Esophagus muscularis mucosa (tissue), 4 donors: ENCODE data around the gene ABLIM3. TPM values are rescaled to one million over a fixed set of nuclear protein-coding genes. Genes with fewer than 3 reads are reported as not detected.

ENCODE experiments used
- DNase-seq: peaks from one replicate; pipeline ENCODE4 v3.0.0-alpha.2; 2017; ENCODE audit errors: extremely low spot score
- H3K27ac ChIP-seq, 4 donors: fragments of 200-600 bp; sonication (generic); replicated peaks in 1 of 4; 1 replicate in 3 of 4; 2 replicates in 1 of 4; pipeline ENCODE4 v1.5.1; 2016 to 2019; ENCODE audit warnings: mild to moderate bottlenecking in 1 of 4
- H3K27me3 ChIP-seq, 4 donors: fragments of 200-600 bp; sonication (generic); one replicate each; pipeline versions ENCODE4 v1.5.1 to v1.6.0; 2016 to 2019
- H3K36me3 ChIP-seq, 4 donors: fragments of 200-600 bp; sonication (generic); one replicate each; pipeline ENCODE4 v1.5.1; 2016 to 2019
- H3K4me1 ChIP-seq, 4 donors: fragments of 200-600 bp; sonication (generic); one replicate each; pipeline ENCODE4 v1.5.1; 2016 to 2019
- H3K4me3 ChIP-seq, 4 donors: fragments of 200-600 bp; sonication (generic); 1 replicate in 2 of 4; 2 replicates in 2 of 4; pipeline ENCODE4 v1.5.1; 2016 to 2019; ENCODE audit warnings: mild to moderate bottlenecking in 4 of 4, moderate library complexity in 1 of 4
- H3K9me3 ChIP-seq, 4 donors: fragments of 200-600 bp; sonication (generic); 1 replicate in 3 of 4; 2 replicates in 1 of 4; pipeline ENCODE4 v1.5.1; 2016 to 2019
- CTCF ChIP-seq, 3 experiments: fragments of 200-600 bp in 2 of 3; fragments of 450-650 bp in 1 of 3; sonication (generic) in 2 of 3; IDR thresholded peaks; one replicate each; pipeline ENCODE4 v1.5.1; 2017 to 2019; ENCODE audit warnings: antibody characterized with exemption in 3 of 3, mild to moderate bottlenecking in 2 of 3, moderate library complexity in 1 of 3
- EP300 ChIP-seq: sonication (generic); formaldehyde crosslinking; IDR thresholded peaks from one replicate; pipeline ENCODE4 v1.6.1; 2017; ENCODE audit warnings: antibody characterized with exemption
- POLR2A ChIP-seq: fragments of 450-650 bp; IDR thresholded peaks from one replicate; pipeline ENCODE4 v1.6.1; 2017; ENCODE audit warnings: antibody characterized with exemption, moderate library complexity, mild to moderate bottlenecking, low read depth
- POLR2AphosphoS5 ChIP-seq, 2 donors: sonication (generic); formaldehyde crosslinking; IDR thresholded peaks; one replicate each; pipeline ENCODE4 v1.6.1; 2017; ENCODE audit warnings: antibody characterized with exemption in 2 of 2
- WGBS: methylation state at CpG from one replicate; pipeline ENCODE4 v1.1.5; 2018; 5-methylcytosine and 5-hydroxymethylcytosine counted together
- intact Hi-C: fragments of 100-400 bp; cut with DNase I; formaldehyde crosslinking; loops from one replicate; pipeline ENCODE4 v1.15.1; 2023
- total RNA-seq, 4 donors: library from RNA; depleted of rRNA; stranded (reverse); fragments of >200 nt; gene quantifications; one replicate each; pipeline versions ENCODE4 v1.1.0 to v1.2.1, GENCODE V29; 2016

The ABLIM3 gene
- total RNA-seq, 4 donors from 2014 or later = 40.9 to 64.5 (median 45.8) TPM

GRCh38 chr5:149126906-149127305 is 14.4 kb upstream of the ABLIM3 start:
- Histone ChIP-seq H3K4me1 (no peaks in the 10 kb centered on the region), H3K36me3 (no peaks in the 10 kb centered on the region), H3K27me3 (no peaks in the 10 kb centered on the region), H3K27ac (no peak overlapping the region), H3K4me3 (no peak overlapping the region), H3K9me3 (no peaks in the 10 kb centered on the region)
- TF ChIP-seq CTCF (IDR thresholded peaks at IDR 0.05) = no peak
- TF ChIP-seq POLR2AphosphoS5 (IDR thresholded peaks at IDR 0.05) = no peak
- TF ChIP-seq EP300 = no peak
- TF ChIP-seq POLR2A = no peak
- intact Hi-C loops = no loop called here
- DNase-seq = peak; percentile 90
- 59% methylated on average over 6 of the region's 6 CpGs for WGBS

GRCh38 chr5:149127394-149127955 is 13.8 kb upstream of the ABLIM3 start:
- no peaks in the 10 kb centered on the region for H3K27me3 ChIP-seq
- H3K4me3 ChIP-seq = no peak overlapping the region
- H3K4me1 ChIP-seq = no peaks in the 10 kb centered on the region
- no peak overlapping the region for H3K27ac ChIP-seq
- WGBS = 83% methylated on average over 3 of the region's 3 CpGs
- intact Hi-C loops = no loop called here
- TF ChIP-seq EP300 (no peak), CTCF (IDR thresholded peaks at IDR 0.05) (no peak), POLR2A (no peak), POLR2AphosphoS5 (IDR thresholded peaks at IDR 0.05) (no peak)
- H3K36me3 ChIP-seq = no peaks in the 10 kb centered on the region
- no peak for DNase-seq
- H3K9me3 ChIP-seq = no peaks in the 10 kb centered on the region

- Histone ChIP-seq H3K27me3 (no peaks in the 10 kb centered on the region), H3K36me3 (no peaks in the 10 kb centered on the region), H3K27ac (no peak overlapping the region), H3K9me3 (no peaks in the 10 kb centered on the region), H3K4me1 (peaks cover 0 to under 1% (median 0%) of the 10 kb centered on the region in 4 donors), H3K4me3 (no peak overlapping the region)
- TF ChIP-seq POLR2A (no peak), EP300 (no peak), CTCF (IDR thresholded peaks at IDR 0.05) (peak; percentile 27 to 61 (median 44)), POLR2AphosphoS5 (IDR thresholded peaks at IDR 0.05) (no peak)
- WGBS = 49% methylated on average over 13 of the region's 13 CpGs
- intact Hi-C loops = no loop called here
- no peak for DNase-seq
Observed at GRCh38 chr5:149128023-149128875, 13.0 kb upstream of the ABLIM3 start.

GRCh38 chr5:149129181-149129580 is 12.1 kb upstream of the ABLIM3 start:
- DNase-seq = no peak
- H3K27me3 ChIP-seq = no peaks in the 10 kb centered on the region
- H3K27ac ChIP-seq = no peak overlapping the region
- H3K4me3 ChIP-seq = no peak overlapping the region
- WGBS = 100% methylated on average over 1 of the region's 1 CpG
- H3K4me1 ChIP-seq = peaks cover 1 to 10% (median 5%) of the 10 kb centered on the region in 4 donors
- no peaks in the 10 kb centered on the region for H3K9me3 ChIP-seq
- intact Hi-C loops = no loop called here
- no peak for TF ChIP-seq CTCF (IDR thresholded peaks at IDR 0.05)
- no peak for TF ChIP-seq POLR2AphosphoS5 (IDR thresholded peaks at IDR 0.05)
- no peak for TF ChIP-seq EP300
- no peak for TF ChIP-seq POLR2A
- H3K36me3 ChIP-seq = no peaks in the 10 kb centered on the region
